ENCODE results near the gene C12orf60. TPM values are rescaled to one million over a fixed set of nuclear protein-coding genes. Genes with fewer than 3 reads are reported as not detected.
A peak's percentile ranks its signal among the peaks of the same experiment; 100 is the strongest.

C12orf60 gene
- total and polyA plus RNA-seq, 2 experiments from 2014 or later: 0.17 to 2.3 TPM

DNA sequence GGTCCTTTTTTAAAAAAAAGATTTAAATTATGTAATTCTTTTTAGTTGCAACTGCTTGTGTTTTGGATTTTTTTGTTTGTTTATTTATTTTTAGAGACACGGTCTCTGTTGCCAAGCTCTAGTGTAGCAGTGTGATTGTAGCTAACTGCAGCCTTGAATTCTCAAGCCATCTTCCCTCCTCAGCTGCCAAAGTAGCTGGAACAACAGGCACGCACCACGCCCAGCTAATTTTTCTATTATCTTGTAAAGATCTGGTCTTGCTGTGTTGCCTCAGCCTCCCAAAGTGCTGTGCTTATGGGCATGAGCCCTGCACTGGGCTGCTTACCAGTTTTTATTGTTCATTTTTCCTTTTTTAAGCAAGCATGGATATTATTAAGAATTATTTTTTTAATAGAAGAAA is 50.5 kb downstream of the C12orf60 start:
- Histone ChIP-seq H3K27ac (peak overlapping the region; percentile 11), H3K9me3 (ENCODE audit: low read depth) (no peaks in the 10 kb centered on the region), H3K4me3 (no peak overlapping the region), H3K4me2 (no peak overlapping the region), H3K9me2 (replicated peaks; ENCODE audit: insufficient read depth) (no peaks in the 10 kb centered on the region), H2AFZ (no peak overlapping the region), H4K20me1 (ENCODE audit: insufficient read depth, poor library complexity, severe bottlenecking) (no peaks in the 10 kb centered on the region), H3K4me1 (ENCODE audit: insufficient read depth) (no peaks in the 10 kb centered on the region), H3K79me2 (no peaks in the 10 kb centered on the region), H3K36me3 (replicated peaks; ENCODE audit: insufficient read depth, low read depth) (no peaks in the 10 kb centered on the region), H3K27me3 (no peaks in the 10 kb centered on the region)
- TF ChIP-seq EZH2 (IDR thresholded peaks at IDR 0.05; ENCODE audit: borderline replicate concordance) (no peak), EZH2phosphoT487 (IDR thresholded peaks at IDR 0.05; ENCODE audit: low read depth, severe bottlenecking, unreplicated experiment) (no peak)
- TF ChIP-seq, protein P1, sequence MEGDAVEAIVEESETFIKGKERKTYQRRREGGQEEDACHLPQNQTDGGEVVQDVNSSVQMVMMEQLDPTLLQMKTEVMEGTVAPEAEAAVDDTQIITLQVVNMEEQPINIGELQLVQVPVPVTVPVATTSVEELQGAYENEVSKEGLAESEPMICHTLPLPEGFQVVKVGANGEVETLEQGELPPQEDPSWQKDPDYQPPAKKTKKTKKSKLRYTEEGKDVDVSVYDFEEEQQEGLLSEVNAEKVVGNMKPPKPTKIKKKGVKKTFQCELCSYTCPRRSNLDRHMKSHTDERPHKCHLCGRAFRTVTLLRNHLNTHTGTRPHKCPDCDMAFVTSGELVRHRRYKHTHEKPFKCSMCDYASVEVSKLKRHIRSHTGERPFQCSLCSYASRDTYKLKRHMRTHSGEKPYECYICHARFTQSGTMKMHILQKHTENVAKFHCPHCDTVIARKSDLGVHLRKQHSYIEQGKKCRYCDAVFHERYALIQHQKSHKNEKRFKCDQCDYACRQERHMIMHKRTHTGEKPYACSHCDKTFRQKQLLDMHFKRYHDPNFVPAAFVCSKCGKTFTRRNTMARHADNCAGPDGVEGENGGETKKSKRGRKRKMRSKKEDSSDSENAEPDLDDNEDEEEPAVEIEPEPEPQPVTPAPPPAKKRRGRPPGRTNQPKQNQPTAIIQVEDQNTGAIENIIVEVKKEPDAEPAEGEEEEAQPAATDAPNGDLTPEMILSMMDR (IDR thresholded peaks at IDR 0.05; ENCODE audit: poor library complexity): no peak
- WGBS (ENCODE audit: low lambda C conversion rate, missing lambda C conversion rate): 52% methylated on average over 3 of the region's 3 CpGs
- DNase-seq (ENCODE audit: low spot score): no peak

DNA sequence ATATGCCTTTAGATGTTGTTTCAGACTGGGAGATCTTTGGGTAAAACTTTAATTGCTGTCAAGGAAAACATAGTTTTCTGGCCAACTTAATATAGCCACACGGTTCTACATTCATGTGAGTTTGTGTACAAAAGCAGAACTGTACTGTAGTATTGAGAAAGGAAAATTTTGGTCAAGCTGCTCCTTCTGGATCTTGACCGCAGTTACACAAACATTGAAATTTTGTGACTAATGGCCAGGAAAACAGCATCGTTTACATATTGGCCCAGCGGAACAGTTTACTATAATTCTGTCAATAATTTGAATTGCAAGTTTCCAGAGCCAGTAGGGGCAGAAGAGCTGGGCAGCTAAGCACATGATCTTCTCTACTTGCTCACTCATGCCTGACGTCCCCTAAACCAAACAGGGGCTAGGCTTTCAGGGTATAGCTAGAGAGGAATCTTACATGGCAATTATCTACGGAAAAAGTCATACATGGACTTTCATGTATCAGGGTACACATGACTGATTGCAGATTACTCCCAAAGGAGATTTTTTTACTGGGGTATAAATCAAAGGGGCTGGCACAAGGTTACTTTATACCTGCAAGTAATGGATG is 51.2 kb downstream of the C12orf60 start:
- Histone ChIP-seq H3K4me3 (no peak overlapping the region), H2AFZ (no peak overlapping the region), H3K4me2 (no peak overlapping the region)

DNA sequence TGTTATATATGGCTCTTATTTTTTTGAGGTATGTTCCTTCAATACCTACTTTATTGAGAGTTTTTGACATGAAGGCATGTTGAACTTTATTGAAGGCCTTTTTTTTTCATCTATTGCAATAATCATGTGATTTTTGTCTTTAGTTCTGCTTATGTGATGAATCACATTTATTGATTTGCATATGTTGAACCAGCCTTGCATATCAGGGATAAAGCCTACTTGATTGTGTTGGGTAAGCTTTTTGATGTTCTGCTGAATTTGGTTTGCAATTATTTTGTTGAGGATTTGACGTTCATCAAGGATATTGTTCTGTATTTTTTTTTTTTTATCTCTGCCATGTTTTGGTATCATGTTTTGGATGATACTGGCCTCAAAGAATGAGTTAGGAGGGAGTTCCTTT is 55.0 kb downstream of the C12orf60 start:
- TF ChIP-seq, protein P1 (IDR thresholded peaks at IDR 0.05; ENCODE audit: poor library complexity): no peak
- TF ChIP-seq EZH2phosphoT487 (IDR thresholded peaks at IDR 0.05; ENCODE audit: low read depth, severe bottlenecking, unreplicated experiment) (no peak), EZH2 (IDR thresholded peaks at IDR 0.05; ENCODE audit: borderline replicate concordance) (no peak)
- Histone ChIP-seq H3K36me3 (replicated peaks; ENCODE audit: insufficient read depth, low read depth) (no peaks in the 10 kb centered on the region), H3K27ac (no peak overlapping the region), H2AFZ (no peak overlapping the region), H3K27me3 (no peaks in the 10 kb centered on the region), H4K20me1 (ENCODE audit: insufficient read depth, poor library complexity, severe bottlenecking) (no peaks in the 10 kb centered on the region), H3K4me3 (no peak overlapping the region), H3K9me2 (replicated peaks; ENCODE audit: insufficient read depth) (no peaks in the 10 kb centered on the region), H3K4me1 (ENCODE audit: insufficient read depth) (no peaks in the 10 kb centered on the region), H3K9me3 (ENCODE audit: low read depth) (no peaks in the 10 kb centered on the region), H3K79me2 (no peaks in the 10 kb centered on the region), H3K4me2 (no peak overlapping the region)
- WGBS (ENCODE audit: low lambda C conversion rate, missing lambda C conversion rate): 86% methylated on average over 1 of the region's 1 CpG
- DNase-seq (ENCODE audit: low spot score): no peak

More for the DNA sequence above, 51.2 kb downstream of the C12orf60 start:
- DNase-seq (ENCODE audit: low spot score): no peak
- Histone ChIP-seq H3K9me3 (ENCODE audit: low read depth) (no peaks in the 10 kb centered on the region), H3K27me3 (no peaks in the 10 kb centered on the region), H3K36me3 (replicated peaks; ENCODE audit: insufficient read depth, low read depth) (no peaks in the 10 kb centered on the region), H3K4me1 (ENCODE audit: insufficient read depth) (no peaks in the 10 kb centered on the region), H4K20me1 (ENCODE audit: insufficient read depth, poor library complexity, severe bottlenecking) (no peaks in the 10 kb centered on the region), H3K27ac (peak overlapping the region; percentile 38), H3K9me2 (replicated peaks; ENCODE audit: insufficient read depth) (no peaks in the 10 kb centered on the region), H3K79me2 (no peaks in the 10 kb centered on the region)
- TF ChIP-seq EZH2 (IDR thresholded peaks at IDR 0.05; ENCODE audit: borderline replicate concordance) (no peak), EZH2phosphoT487 (IDR thresholded peaks at IDR 0.05; ENCODE audit: low read depth, severe bottlenecking, unreplicated experiment) (no peak)
- TF ChIP-seq, protein P1 (IDR thresholded peaks at IDR 0.05; ENCODE audit: poor library complexity): no peak
- 50% methylated on average over 6 of the region's 6 CpGs for WGBS (ENCODE audit: low lambda C conversion rate, missing lambda C conversion rate)
